Activated naive CD8-positive, alpha-beta T cell treated with anti-CD3 and anti-CD28 coated beads for 36 hours (primary cell): ENCODE data around the gene UGT1A9. TPM values are rescaled to one million over a fixed set of nuclear protein-coding genes. Genes with fewer than 3 reads are reported as not detected.
"Not testable (repeated sequence)": the region's sequence is repeated elsewhere in the genome, so short reads cannot be mapped to it uniquely, and the experiment has no call there.

Experiments used
- DNase-seq: peaks from one replicate; pipeline ENCODE4 v3.0.0; 2021
- H3K27ac Mint-ChIP-seq: one replicate; pipeline ENCODE4 v1.8.0; 2022; ENCODE audit warnings: mild to moderate bottlenecking, moderate library complexity, mixed read lengths
- H3K27me3 Mint-ChIP-seq: one replicate; pipeline ENCODE4 v1.8.0; 2022; ENCODE audit warnings: mild to moderate bottlenecking, mixed read lengths
- H3K36me3 Mint-ChIP-seq: one replicate; pipeline ENCODE4 v1.8.0; 2021; ENCODE audit warnings: mild to moderate bottlenecking, mixed read lengths
- H3K4me1 Mint-ChIP-seq: one replicate; pipeline ENCODE4 v1.8.0; 2021; ENCODE audit warnings: mixed read lengths
- H3K4me3 Mint-ChIP-seq: one replicate; pipeline ENCODE4 v1.8.0; 2022; ENCODE audit warnings: mild to moderate bottlenecking, moderate library complexity, mixed read lengths
- H3K9me3 Mint-ChIP-seq: one replicate; pipeline ENCODE4 v1.8.0; 2022; ENCODE audit warnings: mixed read lengths
- total RNA-seq, 2 experiments: library from RNA; stranded (reverse); gene quantifications; one replicate each; pipeline ENCODE4 v1.2.3, GENCODE V29; 2021

The UGT1A9 gene
- total RNA-seq, 2 experiments from 2014 or later, result not detected

DNA sequence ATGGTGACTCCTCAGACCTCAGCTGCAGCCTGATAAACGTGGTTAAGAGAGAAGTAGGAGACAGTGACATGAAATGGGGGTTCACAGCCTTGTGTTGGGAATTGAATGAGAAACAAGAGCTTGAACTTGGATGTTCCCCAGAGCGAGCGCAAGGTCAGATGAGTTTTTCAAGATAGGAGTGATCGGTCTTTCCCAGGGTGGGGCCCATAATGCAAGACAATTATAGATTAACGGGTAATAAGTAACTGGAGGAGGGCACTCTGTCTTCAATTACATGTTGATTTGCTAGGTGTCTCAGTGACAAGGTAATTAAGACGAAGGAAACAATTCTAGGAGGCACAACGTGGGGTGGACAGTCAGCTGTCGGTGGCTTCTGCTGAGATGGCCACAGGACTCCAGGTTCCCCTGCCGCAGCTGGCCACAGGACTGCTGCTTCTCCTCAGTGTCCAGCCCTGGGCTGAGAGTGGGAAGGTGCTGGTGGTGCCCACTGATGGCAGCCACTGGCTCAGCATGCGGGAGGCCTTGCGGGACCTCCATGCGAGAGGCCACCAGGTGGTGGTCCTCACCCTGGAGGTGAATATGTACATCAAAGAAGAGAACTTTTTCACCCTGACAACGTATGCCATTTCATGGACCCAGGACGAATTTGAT, 41.0 kb downstream of the UGT1A9 start, which contains the start of gene UGT1A5:
Gene UGT1A5, plus strand, starts transcription at position 297 of the 651 bp plus-strand sequence. Its CDS starts 85 bp downstream, at position 382.
- no peak within 1 kb of the TSS for H3K27ac Mint-ChIP-seq

DNA sequence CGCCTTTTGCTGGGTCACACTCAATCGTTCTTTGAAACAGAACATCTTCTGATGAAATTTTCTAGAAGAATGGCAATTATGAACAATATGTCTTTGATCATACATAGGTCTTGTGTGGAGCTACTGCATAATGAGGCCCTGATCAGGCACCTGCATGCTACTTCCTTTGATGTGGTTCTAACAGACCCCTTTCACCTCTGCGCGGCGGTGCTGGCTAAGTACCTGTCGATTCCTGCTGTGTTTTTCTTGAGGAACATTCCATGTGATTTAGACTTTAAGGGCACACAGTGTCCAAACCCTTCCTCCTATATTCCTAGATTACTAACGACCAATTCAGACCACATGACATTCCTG, 41.5 kb downstream of the UGT1A9 start:
- no peak for DNase-seq
- H3K36me3 Mint-ChIP-seq, result no peaks in the 10 kb centered on the region
- no peak overlapping the region for H3K4me3 Mint-ChIP-seq
- peaks cover 30% of the 10 kb centered on the region for H3K27me3 Mint-ChIP-seq
- peaks cover 8% of the 10 kb centered on the region for H3K4me1 Mint-ChIP-seq
- H3K9me3 Mint-ChIP-seq, result no peaks in the 10 kb centered on the region
- H3K27ac Mint-ChIP-seq, result no peak overlapping the region

More for the DNA sequence above, 41.0 kb downstream of the UGT1A9 start, which contains the start of gene UGT1A5:
- peaks cover 28% of the 10 kb centered on the region for H3K27me3 Mint-ChIP-seq
- H3K4me3 Mint-ChIP-seq, result no peak within 1 kb of the TSS
- no peak for DNase-seq
- peaks cover 8% of the 10 kb centered on the region for H3K4me1 Mint-ChIP-seq
- H3K36me3 Mint-ChIP-seq, result no peaks in the 10 kb centered on the region
- H3K9me3 Mint-ChIP-seq, result no peaks in the 10 kb centered on the region

DNA sequence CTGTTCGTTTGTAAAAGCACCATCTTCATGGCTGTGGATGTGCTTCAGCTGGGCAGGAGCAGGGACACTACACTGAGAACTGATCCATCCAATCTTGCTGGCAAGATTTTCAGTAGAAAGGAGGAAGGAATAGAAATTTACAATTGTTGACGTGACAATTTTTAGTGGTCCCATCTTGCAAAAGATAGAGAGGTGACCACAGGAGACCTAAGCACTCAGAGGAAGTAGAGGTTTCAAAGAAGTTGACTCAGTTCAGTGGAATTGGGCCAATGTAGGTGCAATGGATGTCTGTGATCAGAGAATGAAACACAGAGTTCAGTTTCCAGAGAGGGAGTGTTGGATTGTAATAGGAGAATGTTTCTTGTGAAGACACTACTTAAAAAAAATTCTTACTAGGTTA, 42.4 kb downstream of the UGT1A9 start:
- no peak overlapping the region for H3K27ac Mint-ChIP-seq
- no peaks in the 10 kb centered on the region for H3K9me3 Mint-ChIP-seq
- peaks cover 8% of the 10 kb centered on the region for H3K4me1 Mint-ChIP-seq
- no peak overlapping the region for H3K4me3 Mint-ChIP-seq
- DNase-seq, result no peak
- peaks cover 34% of the 10 kb centered on the region for H3K27me3 Mint-ChIP-seq
- H3K36me3 Mint-ChIP-seq, result no peaks in the 10 kb centered on the region

DNA sequence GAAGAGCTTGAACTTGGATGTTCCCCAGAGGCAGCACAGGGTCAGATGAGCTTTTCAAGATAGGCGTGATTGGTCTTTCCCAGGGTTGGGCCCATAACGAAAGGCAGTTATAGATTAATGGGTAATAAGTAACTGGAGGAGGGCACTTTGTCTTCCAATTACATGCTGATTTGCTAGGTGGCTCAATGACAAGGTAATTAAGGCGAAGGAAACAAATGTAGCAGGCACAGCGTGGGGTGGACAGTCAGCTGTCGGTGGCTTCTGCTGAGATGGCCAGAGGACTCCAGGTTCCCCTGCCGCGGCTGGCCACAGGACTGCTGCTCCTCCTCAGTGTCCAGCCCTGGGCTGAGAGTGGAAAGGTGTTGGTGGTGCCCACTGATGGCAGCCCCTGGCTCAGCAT, 46.9 kb downstream of the UGT1A9 start, which contains the start of gene UGT1A4:
Gene UGT1A4, plus strand, starts transcription at position 185 of the 400 bp plus-strand sequence. Its CDS starts 85 bp downstream, at position 270.
- peaks cover 33% of the 10 kb centered on the region for H3K27me3 Mint-ChIP-seq
- no peaks in the 10 kb centered on the region for H3K36me3 Mint-ChIP-seq
- H3K9me3 Mint-ChIP-seq, result no peaks in the 10 kb centered on the region

DNA sequence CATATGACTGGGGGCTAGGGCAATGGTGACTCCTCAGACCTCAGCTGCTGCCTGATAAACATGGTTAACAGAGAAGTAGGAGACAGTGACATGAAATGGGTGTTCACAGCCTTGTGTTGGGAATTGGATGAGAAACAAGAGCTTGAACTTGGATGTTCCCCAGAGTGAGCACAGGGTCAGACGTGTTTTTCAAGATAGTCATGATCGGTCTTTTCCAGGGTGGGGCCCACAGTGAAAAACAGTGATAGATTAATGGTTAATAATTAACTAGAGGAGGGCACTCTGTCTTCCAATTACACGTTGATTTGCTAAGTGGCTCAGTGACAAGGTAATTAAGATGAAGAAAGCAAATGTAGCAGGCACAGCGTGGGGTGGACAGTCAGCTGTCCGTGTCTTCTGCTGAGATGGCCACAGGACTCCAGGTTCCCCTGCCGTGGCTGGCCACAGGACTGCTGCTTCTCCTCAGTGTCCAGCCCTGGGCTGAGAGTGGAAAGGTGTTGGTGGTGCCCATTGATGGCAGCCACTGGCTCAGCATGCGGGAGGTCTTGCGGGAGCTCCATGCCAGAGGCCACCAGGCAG, 57.1 kb downstream of the UGT1A9 start, which contains the start of gene UGT1A3:
Gene UGT1A3, plus strand, starts transcription at position 320 of the 579 bp plus-strand sequence. Its CDS starts 85 bp downstream, at position 405.
- DNase-seq, result no peak
- Mint-ChIP-seq H3K27me3 (peaks cover 16% of the 10 kb centered on the region), H3K36me3 (no peaks in the 10 kb centered on the region), H3K4me1 (no peaks in the 10 kb centered on the region), H3K9me3 (no peaks in the 10 kb centered on the region), H3K4me3 (no peak within 1 kb of the TSS), H3K27ac (no peak within 1 kb of the TSS)

More for the DNA sequence above, 46.9 kb downstream of the UGT1A9 start, which contains the start of gene UGT1A4:
- H3K4me1 Mint-ChIP-seq, result peaks cover 5% of the 10 kb centered on the region
- no peak for DNase-seq
- H3K4me3 Mint-ChIP-seq, result no peak within 1 kb of the TSS
- no peak within 1 kb of the TSS for H3K27ac Mint-ChIP-seq

DNA sequence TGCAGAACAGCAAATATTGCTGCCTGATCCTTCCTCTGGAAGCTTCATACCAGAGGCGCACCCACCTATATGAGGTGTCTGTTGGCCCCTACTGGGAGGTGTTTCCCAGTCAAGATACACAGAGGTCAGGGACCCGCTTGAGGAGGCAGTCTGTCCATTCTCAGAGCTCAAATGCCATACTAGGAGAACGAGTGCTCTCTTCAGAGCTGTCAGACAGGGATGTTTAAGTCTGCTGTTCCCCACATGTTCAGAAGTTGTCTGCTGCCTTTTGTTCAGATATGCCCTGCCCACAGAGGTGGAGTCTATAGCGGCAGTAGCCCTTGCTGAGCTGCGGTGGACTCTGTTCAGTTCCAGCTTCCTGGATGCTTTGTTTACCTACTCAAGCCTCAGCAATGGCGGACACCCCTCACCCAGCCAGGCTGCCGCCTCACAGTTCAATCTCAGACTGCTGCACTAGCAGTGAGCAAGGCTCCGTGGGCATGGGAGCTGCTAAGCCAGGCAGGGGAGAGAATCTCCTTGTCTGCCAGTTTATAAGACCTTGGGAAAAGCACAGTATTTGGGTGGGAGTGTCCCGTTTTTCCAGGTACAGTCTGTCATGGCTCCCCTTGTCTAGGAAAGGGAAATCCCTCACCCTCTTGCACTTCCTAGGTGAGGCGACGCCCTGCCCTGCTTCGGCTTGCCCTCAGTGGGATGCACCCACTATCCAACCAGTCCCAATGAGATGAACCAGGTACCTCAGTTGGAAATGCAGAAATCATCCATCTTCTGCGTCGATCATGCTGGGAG, 65.4 kb downstream of the UGT1A9 start:
- not testable (repeated sequence) for H3K4me3 Mint-ChIP-seq, H3K4me1 Mint-ChIP-seq, DNase-seq, H3K9me3 Mint-ChIP-seq, H3K27ac Mint-ChIP-seq, H3K36me3 Mint-ChIP-seq
- peaks cover 16% of the 10 kb centered on the region for H3K27me3 Mint-ChIP-seq

DNA sequence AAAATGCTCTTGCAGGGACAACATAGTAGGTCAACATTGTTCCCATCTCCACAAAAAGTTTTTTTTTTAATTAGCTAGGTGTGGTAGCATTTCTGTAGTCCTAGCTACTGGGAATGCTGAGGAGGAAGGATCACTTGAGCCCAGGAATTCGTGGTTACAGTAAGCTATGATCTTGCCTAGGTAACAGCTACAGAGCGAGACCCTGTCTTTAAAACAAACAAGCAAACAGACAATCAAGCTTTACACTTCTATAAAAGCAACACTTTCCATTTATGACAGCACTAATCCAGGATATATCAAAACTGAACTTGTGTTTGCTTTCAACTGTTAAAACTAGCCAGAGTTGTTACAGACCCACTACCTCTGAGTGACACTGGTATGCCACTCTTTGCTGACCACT, 69.2 kb downstream of the UGT1A9 start:
- H3K36me3 Mint-ChIP-seq, result no peaks in the 10 kb centered on the region
- H3K27me3 Mint-ChIP-seq, result peaks cover 17% of the 10 kb centered on the region
- no peaks in the 10 kb centered on the region for H3K4me1 Mint-ChIP-seq
- H3K4me3 Mint-ChIP-seq, result no peak overlapping the region
- no peak for DNase-seq
- no peaks in the 10 kb centered on the region for H3K9me3 Mint-ChIP-seq
- no peak overlapping the region for H3K27ac Mint-ChIP-seq

DNA sequence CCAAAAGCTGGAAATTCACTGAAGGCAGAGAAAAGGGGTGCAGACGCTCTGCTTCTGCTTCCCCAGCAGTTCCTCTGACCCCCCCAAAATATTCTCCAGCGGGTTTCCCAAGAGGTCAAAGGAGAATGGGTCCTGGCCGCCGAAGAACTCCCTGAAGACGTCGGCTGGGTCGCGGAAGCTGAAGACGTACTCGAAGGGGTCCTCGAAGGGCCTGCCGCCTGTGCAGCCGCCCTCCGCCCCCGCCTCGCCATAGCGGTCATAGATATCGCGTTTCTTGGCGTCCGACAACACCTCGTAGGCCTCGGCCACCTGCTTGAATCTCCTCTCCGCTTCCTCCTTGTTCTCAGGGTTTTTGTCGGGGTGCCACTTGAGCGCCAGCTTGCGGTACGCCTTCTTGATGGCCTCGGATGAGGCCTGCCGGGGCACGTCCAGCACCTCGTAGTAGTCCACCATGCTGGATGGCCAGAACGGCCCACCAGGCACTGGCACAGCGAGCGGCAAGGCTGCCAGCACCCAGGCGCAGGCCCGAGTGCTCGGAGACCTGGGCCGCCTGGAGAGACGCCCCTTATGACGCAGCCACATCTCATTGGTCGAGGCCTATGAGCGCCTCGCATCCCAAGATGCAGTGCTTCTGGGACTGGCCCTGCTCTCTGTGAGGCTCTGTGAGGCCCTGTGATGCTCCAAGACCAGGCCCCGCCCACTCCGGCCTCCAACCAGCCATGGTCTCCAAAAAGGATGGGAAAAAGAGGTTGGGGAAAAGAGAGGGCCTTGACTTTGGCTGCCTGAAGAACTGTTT, 72.0 kb downstream of the UGT1A9 start:
- Mint-ChIP-seq H3K36me3 (no peaks in the 10 kb centered on the region), H3K9me3 (no peaks in the 10 kb centered on the region)

DNA sequence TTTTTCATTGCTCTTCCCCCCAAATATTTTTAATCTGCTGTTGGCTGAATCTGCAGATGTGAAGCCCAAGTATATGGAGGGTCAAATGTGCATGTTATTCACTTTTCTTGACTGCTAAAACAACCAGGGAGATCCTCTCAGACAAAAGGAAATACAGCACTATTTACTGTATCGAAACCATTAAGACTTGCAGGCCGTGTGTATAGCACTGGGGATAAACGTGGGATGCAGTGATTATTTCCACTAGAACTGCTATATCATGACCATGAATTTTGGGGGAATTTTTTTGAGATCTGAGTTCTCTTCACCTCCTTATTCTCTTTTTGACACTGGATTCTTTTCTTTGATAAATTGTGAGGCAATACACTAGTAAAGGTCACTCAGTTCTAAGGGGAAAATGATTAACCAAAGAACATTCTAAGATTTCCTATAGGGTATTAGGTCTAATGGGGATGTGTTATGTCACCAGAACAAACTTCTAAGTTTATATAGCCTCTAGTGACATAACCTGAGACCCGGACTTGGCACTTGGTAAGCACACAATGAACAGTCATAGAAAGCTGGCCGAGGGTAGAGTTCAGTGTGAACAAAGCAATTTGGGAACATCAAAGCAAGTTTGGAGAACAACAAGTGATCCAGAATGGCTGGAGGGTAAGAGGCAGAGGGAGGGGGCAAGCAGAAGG, 73.5 kb downstream of the UGT1A9 start:
- H3K27me3 Mint-ChIP-seq, result peaks cover 18% of the 10 kb centered on the region
- H3K9me3 Mint-ChIP-seq, result peaks cover 5% of the 10 kb centered on the region
- DNase-seq, result no peak
- no peak overlapping the region for H3K4me3 Mint-ChIP-seq
- H3K27ac Mint-ChIP-seq, result no peak overlapping the region
- no peaks in the 10 kb centered on the region for H3K36me3 Mint-ChIP-seq
- H3K4me1 Mint-ChIP-seq, result no peaks in the 10 kb centered on the region

More for the DNA sequence above, 72.0 kb downstream of the UGT1A9 start:
- H3K27me3 Mint-ChIP-seq, result peaks cover 12% of the 10 kb centered on the region
- no peaks in the 10 kb centered on the region for H3K4me1 Mint-ChIP-seq
- no peak overlapping the region for H3K27ac Mint-ChIP-seq
- no peak overlapping the region for H3K4me3 Mint-ChIP-seq
- no peak for DNase-seq

DNA sequence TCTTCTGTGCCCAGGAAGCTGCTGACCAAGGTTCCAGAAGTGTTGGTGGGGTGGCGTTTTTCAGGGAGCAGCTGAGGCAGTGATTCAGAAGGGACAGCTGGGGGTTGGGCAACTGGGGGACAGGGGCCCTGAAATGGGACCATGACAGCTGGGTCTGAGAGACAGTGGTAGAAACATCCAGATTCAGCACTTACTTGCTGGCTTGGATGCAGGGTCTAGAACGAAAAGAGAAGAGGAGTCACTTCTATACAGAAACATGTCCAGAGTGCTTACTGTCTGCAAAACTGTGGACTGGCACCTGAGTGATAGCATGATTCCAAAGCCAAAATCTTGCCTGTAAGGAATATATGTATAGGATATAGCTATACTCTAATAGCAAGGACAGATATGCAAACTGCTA, 74.1 kb downstream of the UGT1A9 start:
- not testable (repeated sequence) for H3K4me1 Mint-ChIP-seq, H3K27ac Mint-ChIP-seq, H3K9me3 Mint-ChIP-seq, H3K36me3 Mint-ChIP-seq, DNase-seq, H3K4me3 Mint-ChIP-seq
- H3K27me3 Mint-ChIP-seq, result peaks cover 20% of the 10 kb centered on the region

DNA sequence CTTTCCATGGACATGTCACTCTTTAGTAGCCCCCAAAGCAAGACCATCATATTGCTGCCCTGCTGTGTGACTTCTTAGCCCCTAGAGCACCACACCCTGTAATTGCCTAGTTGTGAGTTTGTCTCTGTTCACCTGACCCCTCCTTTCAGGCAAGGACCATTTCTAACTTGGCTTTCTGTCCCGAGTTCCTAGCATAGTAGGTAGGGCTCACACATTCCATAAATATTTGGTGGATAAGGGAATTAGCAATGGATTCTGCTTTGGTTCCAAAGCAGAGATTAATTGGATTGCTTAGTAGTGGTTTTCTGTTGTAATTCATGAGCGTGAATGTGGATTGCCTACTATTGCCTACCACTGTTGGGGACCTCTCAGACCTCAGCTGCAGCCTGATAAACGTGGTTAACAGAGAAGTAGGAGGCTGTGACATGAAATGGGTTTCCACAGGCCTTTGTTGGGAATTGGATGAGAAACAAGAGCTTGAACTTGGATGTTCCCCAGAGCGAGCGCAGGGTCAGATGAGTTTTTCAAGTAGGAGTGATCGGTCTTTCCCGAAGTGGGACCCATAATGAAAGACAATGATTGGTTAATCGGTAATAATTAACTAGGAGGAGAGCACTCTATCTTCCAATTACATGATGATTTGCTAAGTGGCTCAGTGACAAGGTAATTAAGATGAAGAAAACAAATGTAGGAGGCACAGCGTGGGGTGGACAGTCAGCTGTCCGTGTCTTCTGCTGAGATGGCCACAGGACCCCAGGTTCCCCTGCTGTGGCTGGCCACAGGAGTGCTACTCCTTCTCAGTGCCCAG, 75.0 kb downstream of the UGT1A9 start:
- H3K4me3 Mint-ChIP-seq, result no peak overlapping the region
- no peak for DNase-seq
- H3K27ac Mint-ChIP-seq, result no peak overlapping the region
- H3K27me3 Mint-ChIP-seq, result peaks cover 20% of the 10 kb centered on the region
- H3K36me3 Mint-ChIP-seq, result no peaks in the 10 kb centered on the region
- H3K9me3 Mint-ChIP-seq, result peaks cover 6% of the 10 kb centered on the region
- H3K4me1 Mint-ChIP-seq, result no peaks in the 10 kb centered on the region

DNA sequence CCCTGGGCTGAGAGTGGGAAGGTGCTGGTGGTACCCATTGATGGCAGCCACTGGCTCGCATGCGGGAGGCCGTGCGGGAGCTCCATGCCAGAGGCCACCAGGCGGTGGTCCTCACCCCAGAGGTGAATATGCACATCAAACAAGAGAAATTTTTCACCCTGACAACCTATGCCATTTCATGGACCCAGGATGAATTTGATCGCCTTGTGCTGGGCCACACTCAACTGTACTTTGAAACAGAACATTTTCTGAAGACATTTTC, 75.5 kb downstream of the UGT1A9 start:
- H3K36me3 Mint-ChIP-seq, result no peaks in the 10 kb centered on the region
- H3K27me3 Mint-ChIP-seq, result peaks cover 20% of the 10 kb centered on the region
- no peaks in the 10 kb centered on the region for H3K4me1 Mint-ChIP-seq
- H3K4me3 Mint-ChIP-seq, result no peak overlapping the region
- DNase-seq, result no peak
- H3K9me3 Mint-ChIP-seq, result peaks cover 6% of the 10 kb centered on the region
- no peak overlapping the region for H3K27ac Mint-ChIP-seq

DNA sequence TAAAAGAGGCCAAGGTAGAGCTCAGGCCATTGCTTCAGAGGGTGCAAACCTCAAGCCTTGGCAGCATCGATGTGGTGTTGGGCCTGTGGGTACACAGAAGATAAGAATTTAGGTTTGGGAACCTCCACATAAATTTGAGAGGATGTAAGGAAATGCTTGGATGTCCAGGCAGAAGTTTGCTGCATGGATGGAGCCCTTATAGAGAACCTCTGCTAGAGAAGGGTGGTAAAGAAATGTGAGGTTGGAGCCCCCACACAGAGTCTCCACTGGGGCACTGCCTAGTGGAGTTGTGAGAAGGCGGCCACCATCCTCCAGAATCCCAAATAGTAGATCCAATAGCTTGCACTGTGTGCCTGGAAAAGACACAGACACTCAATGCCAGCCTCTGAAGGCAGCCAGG, 79.0 kb downstream of the UGT1A9 start:
- not testable (repeated sequence) for H3K27ac Mint-ChIP-seq, H3K4me3 Mint-ChIP-seq, H3K36me3 Mint-ChIP-seq, H3K4me1 Mint-ChIP-seq, H3K9me3 Mint-ChIP-seq, DNase-seq
- peaks cover 17% of the 10 kb centered on the region for H3K27me3 Mint-ChIP-seq
